ENCODE results near the gene TNPO1.

- TF ChIP-seq CTCF (conservative IDR thresholded peaks at IDR 0.05) (no peak), EZH2 (IDR thresholded peaks at IDR 0.05; ENCODE audit: low read depth) (no peak)
Measured at GRCh38 chr5:72849546-72849945, 33.1 kb downstream of the TNPO1 start.
